K562 (cell line): ENCODE results near the gene RHBDD1. TPM values are rescaled to one million over a fixed set of nuclear protein-coding genes. Genes with fewer than 3 reads are reported as not detected.

Source experiments
- ATAC-seq: fragments of 200-7000 bp; cut with Tn5 transposase; 3 replicates; pipeline ENCODE4 v1.9.1; 2020; ENCODE audit warnings: moderate library complexity
- BruUV-seq: library from RNA; stranded (reverse); fragments of 400-500 nt; replicated peaks from 2 replicates; lab custom pipeline; 2021; lab: Mats Ljungman, UMichigan
- CTCF ChIA-PET: fragments of 300-600 bp; formaldehyde crosslinking; extraction: SDS; loops from one replicate; lab custom pipeline; 2021; ENCODE audit warnings: low intra/inter-chr PET ratio; lab: Yijun Ruan, JAX
- POLR2A ChIA-PET: fragments of 300-600, 350-650 bp; sonication (Branson Sonifier 250); formaldehyde crosslinking; extraction: SDS; loops from one replicate; lab custom pipeline; 2021; ENCODE audit warnings: antibody characterized with exemption, inconsistent platforms; lab: Yijun Ruan, JAX
- DNase-seq, 4 experiments: peaks; one replicate each; pipeline versions ENCODE4 v3.0.0 to v3.0.0-alpha.2; 2011 to 2018; ENCODE audit warnings: low spot score in 3 of 4, mixed read lengths in 3 of 4; ENCODE audit errors: extremely low read depth in 1 of 4
- FAIRE-seq: peaks from 2 replicates; lab custom pipeline; 2011; peaks lifted over from hg19 to GRCh38; lab: Jason Lieb, UNC
- H2AFZ ChIP-seq: 2 replicates; pipeline ENCODE4 v1.6.0; 2011; ENCODE audit warnings: low read depth, low read length, control low read depth, inconsistent platforms
- H3K27ac ChIP-seq: fragments of 200-600 bp; 3 replicates; pipeline ENCODE4 v1.8.0; 2011; ENCODE audit warnings: low read depth, mild to moderate bottlenecking, control low read depth, inconsistent platforms, low read length, moderate library complexity, mixed read lengths; ENCODE audit errors: extremely low read depth
- H3K27me3 ChIP-seq, 2 experiments: fragments of 300-600 bp in 1 of 2; 2 replicates in 1 of 2; 3 replicates in 1 of 2; pipeline versions ENCODE4 v1.6.0 to v1.8.0; 2011; ENCODE audit warnings: inconsistent platforms in 2 of 2, low read length in 2 of 2, mild to moderate bottlenecking in 1 of 2, mixed read lengths in 1 of 2, moderate library complexity in 1 of 2; ENCODE audit not compliant: control insufficient read depth in 2 of 2, insufficient read depth in 2 of 2
- H3K36me3 ChIP-seq: fragments of 300-600 bp; 3 replicates; pipeline ENCODE4 v1.8.0; 2011; ENCODE audit warnings: mild to moderate bottlenecking, low read length, inconsistent platforms; ENCODE audit not compliant: control insufficient read depth, insufficient read depth
- H3K4me1 ChIP-seq, 2 experiments: fragments of 200-600 bp in 1 of 2; replicated peaks in 1 of 2; 2 replicates in 1 of 2; 3 replicates in 1 of 2; pipeline versions ENCODE4 v1.5.1 to v1.8.0; 2011; ENCODE audit warnings: inconsistent platforms in 2 of 2, low read length in 2 of 2, mild to moderate bottlenecking in 1 of 2, mixed read lengths in 1 of 2, moderate library complexity in 1 of 2; ENCODE audit not compliant: control insufficient read depth in 2 of 2, insufficient read depth in 2 of 2
- H3K4me2 ChIP-seq: 2 replicates; pipeline ENCODE4 v1.6.1; 2011; ENCODE audit warnings: low read length, control low read depth, inconsistent platforms, mixed read lengths; ENCODE audit not compliant: insufficient read depth
- H3K4me3 ChIP-seq: fragments of 200-600 bp; sonication (generic), shearing (Covaris generic); 2 replicates; pipeline ENCODE4 v1.5.1; 2016; ENCODE audit warnings: control low read depth, inconsistent platforms
- H3K79me2 ChIP-seq: fragments of 200-600 bp; 3 replicates; pipeline ENCODE4 v1.8.0; 2011; ENCODE audit warnings: low read length, inconsistent platforms; ENCODE audit not compliant: control insufficient read depth, insufficient read depth
- H3K9ac ChIP-seq, 2 experiments: 2 replicates each; pipeline versions ENCODE4 v1.6.0 to v1.6.1; 2011; ENCODE audit warnings: low read depth in 2 of 2, low read length in 2 of 2, control low read depth in 1 of 2, inconsistent platforms in 1 of 2, mild to moderate bottlenecking in 1 of 2, mixed read lengths in 1 of 2; ENCODE audit not compliant: insufficient read depth in 1 of 2
- H3K9me1 ChIP-seq: one replicate; pipeline ENCODE4 v1.6.0; 2011; ENCODE audit warnings: inconsistent platforms, mild to moderate bottlenecking, low read length, moderate library complexity; ENCODE audit not compliant: control insufficient read depth, insufficient read depth
- H3K9me3 ChIP-seq: replicated peaks from 2 replicates; pipeline ENCODE4 v1.5.1; 2011; ENCODE audit warnings: low read depth, low read length, inconsistent platforms; ENCODE audit not compliant: control insufficient read depth, insufficient read depth
- H4K20me1 ChIP-seq: replicated peaks from 2 replicates; pipeline ENCODE4 v1.6.1; 2011; ENCODE audit warnings: low read length, inconsistent platforms, mixed read lengths; ENCODE audit not compliant: control insufficient read depth, insufficient read depth
- CHD2 ChIP-seq: IDR thresholded peaks from 2 replicates; pipeline ENCODE4 v1.6.1; 2011; ENCODE audit warnings: low read depth, low read length
- CREB3L1 ChIP-seq: fragments of 450-650 bp; IDR thresholded peaks from 2 replicates; pipeline ENCODE4 v1.6.1; 2014; ENCODE audit warnings: low read depth, mild to moderate bottlenecking, moderate library complexity, borderline replicate concordance
- CXXC5 ChIP-seq: fragments of 250-450 bp; sonication (Bioruptor Pico); IDR thresholded peaks from 2 replicates; pipeline ENCODE4 v1.8.0; 2022; ENCODE audit warnings: inconsistent platforms, mild to moderate bottlenecking, moderate library complexity
- DACH1 ChIP-seq: fragments of 450-650 bp; IDR thresholded peaks from 2 replicates; pipeline ENCODE4 v1.6.1; 2018; ENCODE audit not compliant: partially characterized antibody
- EGR1 ChIP-seq: fragments of 450-650 bp; conservative IDR thresholded peaks from 2 replicates; pipeline ENCODE4 v1.6.1; 2017; ENCODE audit warnings: mild to moderate bottlenecking
- GABPA ChIP-seq: fragments of 200-800 bp; sonication (Bioruptor generic); conservative IDR thresholded peaks from 2 replicates; pipeline ENCODE4 v1.6.1; 2016; ENCODE audit warnings: low read depth, missing genetic modification characterization, missing compliant biosample characterization
- GABPB1 ChIP-seq: sonication (generic); formaldehyde crosslinking; IDR thresholded peaks from 2 replicates; pipeline ENCODE4 v1.8.0; 2022; ENCODE audit warnings: mild to moderate bottlenecking, missing genetic modification reagents
- HDGF ChIP-seq: fragments of 450-650 bp; IDR thresholded peaks from 2 replicates; pipeline ENCODE4 v1.6.1; 2016
- MYC ChIP-seq, 2 experiments: fragments of 250-450 bp in 1 of 2; sonication (Bioruptor Pico) in 1 of 2; IDR thresholded peaks; 2 replicates each; pipeline versions ENCODE4 v1.5.1 to v1.6.1; 2012 to 2021; ENCODE audit warnings: low read depth in 2 of 2, borderline replicate concordance in 1 of 2, improper control_type of control experiment in 1 of 2, low read length in 1 of 2, mild to moderate bottlenecking in 1 of 2, moderate library complexity in 1 of 2
- POU5F1 ChIP-seq: fragments of 150-350 bp; IDR thresholded peaks from 2 replicates; pipeline ENCODE4 v1.6.1; 2014; ENCODE audit warnings: borderline replicate concordance, low read length, low read depth, mild to moderate bottlenecking; ENCODE audit not compliant: partially characterized antibody
- RBM25 ChIP-seq: fragments of 200-400 bp; formaldehyde crosslinking; IDR thresholded peaks from 2 replicates; pipeline ENCODE4 v1.6.1; 2018; ENCODE audit warnings: low read length, low read depth, moderate library complexity; ENCODE audit not compliant: severe bottlenecking
- TEAD4 ChIP-seq, 2 experiments: sonication (generic) in 1 of 2; formaldehyde crosslinking in 1 of 2; IDR thresholded peaks; 2 replicates each; pipeline versions ENCODE4 v1.6.1 to v1.8.0; 2012 to 2022; ENCODE audit warnings: borderline replicate concordance in 1 of 2, inconsistent platforms in 1 of 2, low read length in 1 of 2, mild to moderate bottlenecking in 1 of 2, missing genetic modification reagents in 1 of 2
- XRCC5 ChIP-seq: fragments of 200-400 bp; formaldehyde crosslinking; IDR thresholded peaks from 2 replicates; pipeline ENCODE4 v1.6.1; 2017; ENCODE audit warnings: low read depth, mild to moderate bottlenecking, low read length
- ZBTB33 ChIP-seq: sonication (generic); formaldehyde crosslinking; IDR thresholded peaks from 2 replicates; pipeline ENCODE4 v1.8.1; 2023; ENCODE audit warnings: mild to moderate bottlenecking, missing genetic modification reagents
- ZBTB7A ChIP-seq: IDR thresholded peaks from 2 replicates; pipeline ENCODE4 v1.6.1; 2011; ENCODE audit warnings: low read depth, mild to moderate bottlenecking, low read length, moderate library complexity, borderline replicate concordance; ENCODE audit not compliant: control insufficient read depth
- WGBS: fragments of 100-300 bp; shearing (Covaris generic); methylation state at CpG from one replicate; pipeline ENCODE4 v1.1.6; 2016; ENCODE audit warnings: low coverage, mixed read lengths; ENCODE audit not compliant: insufficient coverage; ENCODE audit errors: missing lambda C conversion rate; 5-methylcytosine and 5-hydroxymethylcytosine counted together
- in situ Hi-C: fragments of 300-500 bp; cut with MboI; formaldehyde crosslinking; loops from 4 replicates; pipeline ENCODE4 v1.15.0; 2018; ENCODE audit warnings: inconsistent platforms, mixed read lengths
- intact Hi-C: fragments of 100-400 bp; cut with micrococcal nuclease; formaldehyde crosslinking; loops from 2 replicates; pipeline ENCODE4 v1.14.2; 2022
- polyA plus RNA-seq, 8 experiments: library from polyadenylated mRNA; depleted of rRNA in 4 of 8; stranded (reverse) in 5 of 8; unstranded in 3 of 8; fragments of >200 nt; fragmentation: Nextera tagmentation in 2 of 8; fragmentation: Illumina TruSeq in 1 of 8; extraction: Ambion mirVana in 2 of 8; extraction: Trizol in 1 of 8; gene quantifications; 2 replicates each; pipeline versions ENCODE4 v1.2.1 to v1.2.3, GENCODE V29; 2011 to 2014; ENCODE audit warnings: inconsistent platforms in 1 of 8, missing spikeins in 1 of 8
- total RNA-seq, 7 experiments: library from RNA; depleted of rRNA in 6 of 7; stranded (reverse); fragments of >200 nt in 6 of 7; fragmentation: Illumina TruSeq in 2 of 7; extraction: Trizol in 2 of 7; gene quantifications; 2 replicates each; pipeline versions ENCODE4 v1.2.1 to v1.2.3, GENCODE V29; 2011 to 2021; ENCODE audit warnings: low replicate concordance in 1 of 7
- TF ChIP-seq, protein P1 (sequence below), 2 experiments: fragments of 450-650 bp; IDR thresholded peaks; 2 replicates each; pipeline ENCODE4 v1.6.1; 2016

RHBDD1 gene
- total and polyA plus RNA-seq, 9 of the 15 experiments (the other 6 are each of a cell fraction or from before 2014, with no cell fraction given): 4.8 to 34.8 (median 15.6) TPM

- intact Hi-C loops (no loop called here), in situ Hi-C loops (no loop called here)
- Histone ChIP-seq H3K4me1 (peaks cover 0 to 20% of the 10 kb centered on the region in 2 experiments; a peak in 3 of 5 replicates), H3K9me3 (no peaks in the 10 kb centered on the region; the same call in 1 of the 2 replicates), H3K4me2 (peak overlapping the region; percentile 61), H4K20me1 (no peaks in the 10 kb centered on the region), H3K27ac (peak overlapping the region; percentile 78), H3K4me3 (peak overlapping the region; percentile 51), H2AFZ (peak overlapping the region; percentile 86), H3K9ac (peak overlapping the region; percentile 82 to 93), H3K27me3 (peaks cover 0 to 5% of the 10 kb centered on the region in 2 experiments; a peak in 1 of 5 replicates), H3K36me3 (no peaks in the 10 kb centered on the region), H3K9me1 (no peaks in the 10 kb centered on the region), H3K79me2 (no peaks in the 10 kb centered on the region)
- 0% methylated on average over 4 of the region's 56 CpGs for WGBS
- no TSS peak for BruUV-seq
- FAIRE-seq (no peak), DNase-seq (peak; percentile 85 to 98 (median 96)), ATAC-seq (peak; percentile 100)
- CTCF ChIA-PET: no interaction called here
- POLR2A ChIA-PET: interaction anchor here (0.9 to 1.0 kb wide), 2 partner anchors 34 to 191 kb away, joined by 3 read pairs; no protein-coding TSS in a partner anchor
- no peak for TF ChIP-seq CHD2
- TF ChIP-seq ZBTB7A: peak; percentile 79; the same call in 1 of the 2 replicates
- no peak for TF ChIP-seq TEAD4 (IDR thresholded peaks at IDR 0.05; ENCODE audit: low read length)
- TF ChIP-seq TEAD4 (CRISPR knock-in tag; IDR thresholded peaks at IDR 0.05; ENCODE audit: borderline replicate concordance): 0 out of 2 replicates have a peak, but pooled peaks have one; percentile 29
- TF ChIP-seq EGR1: peak; percentile 85
- peak; percentile 87 for TF ChIP-seq MYC (IDR thresholded peaks at IDR 0.05; ENCODE audit: low read depth, low read length)
- TF ChIP-seq MYC (CRISPR knock-in tag; IDR thresholded peaks at IDR 0.05; ENCODE audit: borderline replicate concordance, low read depth): no peak
- TF ChIP-seq, protein P1, sequence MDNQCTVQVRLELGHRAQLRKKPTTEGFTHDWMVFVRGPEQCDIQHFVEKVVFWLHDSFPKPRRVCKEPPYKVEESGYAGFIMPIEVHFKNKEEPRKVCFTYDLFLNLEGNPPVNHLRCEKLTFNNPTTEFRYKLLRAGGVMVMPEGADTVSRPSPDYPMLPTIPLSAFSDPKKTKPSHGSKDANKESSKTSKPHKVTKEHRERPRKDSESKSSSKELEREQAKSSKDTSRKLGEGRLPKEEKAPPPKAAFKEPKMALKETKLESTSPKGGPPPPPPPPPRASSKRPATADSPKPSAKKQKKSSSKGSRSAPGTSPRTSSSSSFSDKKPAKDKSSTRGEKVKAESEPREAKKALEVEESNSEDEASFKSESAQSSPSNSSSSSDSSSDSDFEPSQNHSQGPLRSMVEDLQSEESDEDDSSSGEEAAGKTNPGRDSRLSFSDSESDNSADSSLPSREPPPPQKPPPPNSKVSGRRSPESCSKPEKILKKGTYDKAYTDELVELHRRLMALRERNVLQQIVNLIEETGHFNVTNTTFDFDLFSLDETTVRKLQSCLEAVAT (IDR thresholded peaks at IDR 0.05): no peak
- TF ChIP-seq XRCC5: peak; percentile 52; the same call in 1 of the 2 replicates
- 0 out of 2 replicates have a peak, but pooled peaks have one; percentile 44 for TF ChIP-seq GABPB1 (CRISPR knock-in tag)
- peak; percentile 86 for TF ChIP-seq RBM25
- 0 out of 2 replicates have a peak, but pooled peaks have one; percentile 31 for TF ChIP-seq GABPA (tag)
- no peak for TF ChIP-seq CREB3L1
- TF ChIP-seq HDGF: no peak
- TF ChIP-seq ZBTB33 (CRISPR knock-in tag): peak; percentile 52; the same call in 1 of the 2 replicates
- no peak for TF ChIP-seq POU5F1
- peak; percentile 84 for TF ChIP-seq CXXC5 (CRISPR knock-in tag)
- TF ChIP-seq DACH1: no peak
Measured at GRCh38 chr2:226791487-226792081, 44.3 kb upstream of the RHBDD1 start.
